ENCODE results near the gene LGI1.

The LGI1 gene

DNA sequence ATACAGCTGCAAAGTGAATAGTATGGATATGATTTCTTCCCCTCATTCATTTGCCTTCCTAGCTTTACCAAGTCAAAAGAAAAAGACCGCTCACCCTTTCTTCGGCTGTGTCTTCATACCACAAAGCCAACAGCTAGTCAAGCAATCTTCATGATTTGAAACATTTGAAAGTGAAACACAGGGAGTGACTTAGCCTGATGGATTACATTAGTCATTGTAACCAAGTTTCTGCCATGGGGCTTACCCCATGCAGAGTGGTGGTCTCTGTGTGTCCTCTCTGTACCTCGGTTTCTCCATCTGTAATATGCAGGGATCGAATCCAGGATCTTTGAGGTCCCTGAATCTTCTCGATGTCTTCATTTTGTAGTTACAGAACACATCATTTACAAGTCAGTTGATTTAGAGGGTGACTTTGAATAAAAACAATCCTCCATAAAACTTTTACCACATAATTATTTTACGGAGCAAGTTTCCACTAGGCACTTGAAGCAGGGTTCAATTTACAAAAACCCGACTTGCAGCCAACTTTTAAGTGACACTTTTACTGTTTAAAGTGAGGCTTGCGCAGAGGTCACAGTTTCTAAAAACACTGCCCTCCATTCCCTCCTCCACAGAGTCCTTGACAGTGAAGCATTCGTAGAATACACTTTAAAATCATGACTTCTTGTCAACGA lies 2.2 kb upstream of the LGI1 start:
- DNase-seq, result no peak

DNA sequence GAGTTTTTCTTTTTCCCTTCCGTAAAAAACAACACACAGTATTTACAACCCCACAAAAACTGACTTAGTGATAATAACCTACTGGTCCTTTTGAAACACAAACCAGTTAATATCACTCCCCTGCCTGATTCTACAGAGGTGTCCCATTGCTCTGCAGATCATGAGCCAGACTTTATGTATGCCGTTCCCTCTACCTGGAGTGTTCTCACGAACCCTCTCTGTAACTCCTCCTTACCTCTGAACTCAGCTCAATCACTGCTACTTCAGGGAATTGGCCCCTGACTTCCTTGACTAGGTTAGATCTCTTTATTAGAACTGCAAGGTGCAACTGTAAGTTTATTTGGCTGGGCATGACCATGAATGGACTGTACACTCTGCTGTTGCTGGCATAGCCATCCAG lies 1.6 kb upstream of the LGI1 start:
- DNase-seq, result no peak

DNA sequence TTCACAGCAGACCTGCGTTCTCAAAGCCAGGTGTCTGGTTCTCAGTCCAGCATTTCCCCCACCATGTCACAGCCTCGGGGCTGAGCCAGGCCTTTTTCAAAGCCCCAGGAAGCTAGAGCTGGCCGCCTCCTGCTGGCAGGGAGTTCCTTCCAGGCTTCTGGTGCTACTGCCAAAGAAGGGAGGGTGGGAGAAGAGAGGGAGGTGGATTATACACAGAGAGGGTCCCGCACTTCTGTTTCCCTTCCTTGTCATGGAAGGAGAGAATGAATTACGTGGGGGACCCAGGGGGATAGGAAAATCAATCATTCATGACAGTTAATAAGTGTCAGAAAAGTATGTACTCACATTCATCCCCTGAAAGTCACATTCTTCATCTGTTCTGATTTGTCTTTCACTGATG lies 600 bp upstream of the LGI1 start:
- no peak for DNase-seq

DNA sequence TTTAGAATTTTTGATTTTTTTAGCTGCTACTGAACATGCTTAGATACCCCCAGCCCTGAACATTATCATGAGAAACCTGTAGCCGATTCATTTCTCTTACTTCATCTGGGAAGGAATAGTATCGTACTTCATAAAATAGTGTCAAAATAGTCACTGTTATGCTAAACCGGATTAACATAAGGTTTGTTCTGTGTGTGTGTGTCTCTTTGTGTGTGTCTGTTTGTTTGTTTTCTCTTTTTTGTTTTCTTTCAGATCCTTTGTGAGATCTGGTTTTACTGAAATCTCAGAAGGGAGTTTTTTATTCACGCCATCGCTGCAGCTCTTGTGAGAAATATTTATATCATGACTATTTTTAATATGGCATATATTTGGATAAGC lies 761 bp downstream of the LGI1 start:
- DNase-seq, result no peak

DNA sequence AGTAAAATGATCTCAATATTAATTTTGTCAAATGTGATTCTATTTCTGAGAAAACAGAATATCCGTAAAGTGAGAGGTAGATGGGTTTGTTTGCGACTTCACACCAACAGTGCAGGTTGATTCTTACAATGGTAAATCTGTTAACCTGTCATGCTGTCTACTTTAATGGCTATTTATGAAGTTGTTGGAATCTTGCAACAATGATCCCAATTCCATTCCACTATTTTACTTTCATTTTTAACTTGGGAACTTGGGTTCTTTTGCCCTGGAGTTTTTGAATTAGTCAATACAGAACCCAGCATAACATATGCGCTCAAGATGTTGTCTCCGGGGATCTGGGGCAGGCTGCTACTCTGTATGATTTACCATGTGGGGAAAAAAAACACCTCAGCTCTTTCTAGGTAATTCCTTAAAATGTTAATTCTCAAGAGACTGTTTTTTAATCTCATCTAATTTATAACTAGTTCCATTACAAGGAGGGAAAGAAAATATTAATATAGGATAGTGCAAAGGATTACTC lies 1.2 kb downstream of the LGI1 start:
- no peak for DNase-seq

DNA sequence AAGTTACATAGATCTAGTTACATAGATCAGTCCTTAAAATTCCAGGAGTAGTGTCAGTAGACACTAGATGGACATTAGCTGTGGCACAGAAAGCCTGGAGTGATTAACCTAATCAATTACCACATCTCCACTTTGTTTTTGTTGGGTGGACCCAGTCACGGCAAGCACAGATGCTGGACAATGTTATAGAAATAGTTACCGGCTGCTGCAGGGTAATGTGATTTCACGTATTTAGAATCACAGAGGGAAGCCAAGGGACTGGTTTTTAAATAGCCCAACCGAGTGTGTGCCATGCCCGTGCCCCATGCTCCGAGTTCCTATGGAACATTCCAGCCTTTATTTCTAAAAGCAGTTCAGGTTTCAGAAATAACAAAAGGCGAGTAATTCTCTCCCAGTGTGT lies 2.8 kb downstream of the LGI1 start:
- DNase-seq, result no peak

DNA sequence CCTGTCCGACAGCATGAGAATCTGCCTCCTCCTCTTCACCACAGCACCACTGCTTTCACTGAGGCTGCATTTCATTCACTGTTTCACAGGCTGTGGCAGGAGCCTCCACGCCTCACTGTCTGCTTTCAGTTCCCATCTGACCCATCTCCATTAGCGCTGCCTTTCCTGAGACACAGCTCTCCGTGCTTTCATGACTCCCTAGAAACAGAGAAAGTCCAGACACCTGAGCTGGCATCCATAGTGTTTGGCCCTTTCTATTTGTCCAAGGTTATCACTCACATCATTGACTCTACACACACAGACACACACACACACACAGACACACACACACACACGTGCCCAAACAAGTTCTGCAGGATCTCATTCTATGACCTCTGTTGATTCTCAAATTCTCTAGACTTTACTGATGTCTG lies 5.2 kb downstream of the LGI1 start:
- DNase-seq, result no peak

DNA sequence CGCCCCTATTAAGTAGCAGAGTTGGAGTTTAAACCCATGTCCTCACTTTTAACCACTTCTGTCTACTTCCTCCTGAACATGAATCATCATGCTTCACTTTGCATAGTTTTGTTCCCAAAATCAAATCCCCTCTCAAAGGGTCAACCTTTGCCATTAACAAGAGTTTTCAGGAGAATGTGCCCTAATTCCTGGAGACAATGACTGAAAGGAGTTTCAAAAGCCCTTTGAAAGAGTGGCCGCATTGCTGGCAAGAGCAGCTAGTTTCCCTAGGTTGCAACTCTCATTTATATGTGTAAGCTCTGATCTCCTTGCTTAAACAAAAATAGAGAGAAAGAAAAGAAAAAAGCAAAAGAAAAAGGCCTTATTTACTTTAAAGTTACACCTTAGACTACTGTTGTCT lies 9.2 kb downstream of the LGI1 start:
- DNase-seq, result no peak

DNA sequence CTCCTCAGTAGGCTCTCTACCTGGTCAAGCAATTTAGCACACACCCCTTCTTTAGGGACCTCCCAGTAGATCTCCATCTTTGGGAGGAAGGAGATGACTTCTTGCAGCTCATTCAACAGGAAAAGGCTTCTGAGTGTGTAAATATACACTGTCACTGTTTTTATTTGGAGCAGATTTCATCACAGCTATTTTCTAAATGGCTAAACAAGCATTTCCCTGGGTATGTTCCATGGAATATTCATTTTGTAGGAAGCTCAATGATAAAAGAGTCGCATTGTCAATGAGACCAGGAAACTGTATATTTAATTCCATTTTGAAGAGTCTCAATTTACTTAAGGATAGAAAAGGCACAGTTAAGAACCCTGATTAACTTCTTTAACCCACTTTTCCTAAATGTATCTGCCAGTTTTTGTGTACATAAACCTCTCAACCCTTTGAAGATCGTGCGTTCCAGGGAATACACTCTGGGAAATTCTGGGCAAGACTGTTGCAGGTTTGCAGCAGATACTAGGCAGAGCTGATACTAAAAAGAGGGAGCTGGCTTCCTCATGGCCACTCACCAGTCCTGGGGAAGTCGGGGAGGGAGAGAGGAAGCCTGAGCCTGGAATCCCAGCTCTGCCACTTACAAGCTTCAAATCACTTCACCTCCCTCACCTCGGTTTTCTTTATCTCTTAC lies 10.1 kb downstream of the LGI1 start:
- DNase-seq, result no peak

DNA sequence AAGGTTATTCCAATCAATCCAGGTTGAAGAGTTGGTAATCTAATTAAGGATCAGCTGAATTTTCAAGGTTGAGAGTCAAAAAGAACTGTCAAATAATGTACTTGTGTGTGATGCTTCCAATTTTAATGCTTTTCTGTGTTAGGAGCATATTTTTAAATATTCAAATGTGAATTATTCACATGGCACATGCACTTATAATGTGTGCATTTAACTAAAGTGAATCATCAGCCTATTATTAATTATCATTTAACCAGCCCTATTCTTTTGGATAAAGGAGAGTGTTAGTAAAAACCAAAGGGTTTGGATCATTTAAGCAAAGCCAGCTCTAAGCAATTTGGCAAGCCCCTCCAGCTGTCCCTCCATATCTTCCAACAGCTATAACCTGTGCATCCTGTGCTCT lies 11.2 kb downstream of the LGI1 start:
- no peak for DNase-seq

DNA sequence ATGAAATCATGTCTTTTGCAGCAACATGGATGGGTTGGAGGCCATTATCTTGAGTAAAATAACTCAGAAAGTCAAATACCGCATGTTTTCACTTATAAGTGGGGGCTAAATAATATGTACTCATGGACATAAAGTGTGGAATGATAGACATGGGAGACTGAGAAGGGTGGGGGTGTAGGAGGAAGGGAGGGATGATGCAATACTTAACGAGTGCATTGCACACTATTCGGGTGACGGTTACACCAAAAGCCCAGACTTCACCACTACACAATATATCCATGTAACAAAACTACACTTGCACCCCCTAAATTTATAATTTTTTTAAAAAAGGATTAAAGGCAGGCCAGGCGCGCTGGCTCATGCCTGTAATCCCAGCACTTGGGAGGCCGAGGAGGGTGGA lies 13.6 kb downstream of the LGI1 start:
- DNase-seq, result no peak

DNA sequence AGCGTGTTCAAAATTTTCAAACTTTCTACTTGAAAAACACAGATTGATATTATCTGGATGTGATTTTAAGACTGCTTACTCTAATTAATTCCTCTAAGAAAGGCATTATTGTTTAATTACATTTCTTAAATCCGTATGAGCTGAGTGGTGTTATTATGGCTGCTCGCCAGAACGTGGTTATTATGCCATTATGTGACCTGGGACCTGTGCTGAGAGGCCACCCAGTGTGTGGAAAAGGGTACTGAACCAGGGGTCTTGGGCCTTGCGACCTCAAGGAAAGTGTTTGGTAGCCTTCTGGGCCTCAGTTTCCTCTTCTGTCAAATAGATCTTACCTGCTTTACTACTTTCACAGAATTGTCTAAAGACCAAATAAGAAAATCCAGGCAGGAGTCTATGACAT lies 15.4 kb downstream of the LGI1 start:
- no peak for DNase-seq

DNA sequence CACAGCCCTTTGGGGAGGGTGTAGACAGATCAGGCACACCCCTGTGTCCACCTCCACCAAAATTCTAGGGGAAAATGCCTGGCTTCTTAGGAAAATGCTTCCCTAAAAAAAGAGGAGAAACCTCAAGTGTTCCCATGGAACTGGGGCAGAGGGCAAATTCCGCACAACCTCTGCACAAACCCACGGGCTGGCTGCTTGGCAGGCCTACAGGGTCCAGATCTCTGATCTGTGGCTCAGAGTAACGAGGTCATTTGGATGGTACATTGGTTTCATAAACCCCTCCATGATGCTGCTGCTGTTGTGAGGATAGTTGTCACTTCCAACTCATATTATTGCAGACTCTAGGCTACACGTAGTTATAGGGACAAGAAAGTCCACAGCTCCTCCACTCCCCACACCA lies 16.0 kb downstream of the LGI1 start:
- no peak for DNase-seq

DNA sequence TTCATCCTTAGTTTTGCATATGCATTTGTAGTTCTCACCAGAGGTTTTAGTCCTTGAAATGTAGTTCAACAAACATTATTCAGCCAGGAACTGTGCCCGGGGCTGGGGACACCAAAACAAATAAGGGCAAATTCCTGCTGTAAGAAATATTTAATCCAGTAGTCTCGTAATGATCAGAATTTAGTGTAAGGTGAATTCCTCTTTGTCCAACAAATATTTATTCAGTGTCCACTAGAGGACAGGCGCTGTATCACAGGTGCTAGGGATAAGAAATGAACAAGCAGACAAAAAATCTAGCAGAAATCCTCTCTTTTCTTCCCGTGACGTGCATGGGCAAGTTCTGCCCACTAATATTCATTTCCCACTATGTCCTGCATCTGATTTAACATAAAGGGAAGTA lies 17.6 kb downstream of the LGI1 start:
- DNase-seq, result no peak

DNA sequence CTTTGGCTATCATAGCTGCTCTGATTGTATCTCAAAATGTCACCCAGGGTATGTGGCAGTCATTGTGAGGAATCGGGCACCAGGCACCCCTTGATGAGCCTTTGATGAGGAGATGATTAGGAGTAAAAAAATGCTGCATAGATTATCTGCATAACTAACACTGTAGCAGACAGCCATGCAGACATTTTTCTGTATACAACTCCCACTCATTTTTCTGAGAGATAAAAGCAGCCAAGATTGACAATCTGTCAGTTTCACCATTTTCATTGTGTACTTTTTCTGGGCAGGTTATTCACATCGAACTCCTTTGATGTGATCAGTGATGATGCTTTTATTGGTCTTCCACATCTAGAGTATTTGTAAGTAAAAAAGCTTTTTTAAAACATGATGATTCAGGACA lies 19.4 kb downstream of the LGI1 start:
- no peak for DNase-seq

DNA sequence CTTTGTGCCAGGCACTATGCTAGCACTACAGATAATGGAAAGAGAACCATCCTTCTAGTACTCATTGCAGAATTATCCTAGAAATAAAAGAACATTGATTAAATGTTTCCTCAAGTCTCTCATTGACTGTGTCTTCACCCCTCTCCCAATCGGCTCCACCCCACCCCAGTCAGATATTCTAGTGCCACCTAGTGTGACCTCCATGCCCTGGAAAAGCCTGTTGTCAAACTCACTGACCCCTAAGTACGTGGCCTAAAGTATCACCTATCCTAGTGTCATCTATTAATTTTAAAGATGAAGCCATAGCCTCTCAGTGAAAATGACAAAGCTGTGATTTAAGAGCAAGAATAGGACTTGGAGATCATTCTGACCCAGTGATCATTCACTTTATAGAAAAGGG lies 26.3 kb downstream of the LGI1 start:
- no peak for DNase-seq

DNA sequence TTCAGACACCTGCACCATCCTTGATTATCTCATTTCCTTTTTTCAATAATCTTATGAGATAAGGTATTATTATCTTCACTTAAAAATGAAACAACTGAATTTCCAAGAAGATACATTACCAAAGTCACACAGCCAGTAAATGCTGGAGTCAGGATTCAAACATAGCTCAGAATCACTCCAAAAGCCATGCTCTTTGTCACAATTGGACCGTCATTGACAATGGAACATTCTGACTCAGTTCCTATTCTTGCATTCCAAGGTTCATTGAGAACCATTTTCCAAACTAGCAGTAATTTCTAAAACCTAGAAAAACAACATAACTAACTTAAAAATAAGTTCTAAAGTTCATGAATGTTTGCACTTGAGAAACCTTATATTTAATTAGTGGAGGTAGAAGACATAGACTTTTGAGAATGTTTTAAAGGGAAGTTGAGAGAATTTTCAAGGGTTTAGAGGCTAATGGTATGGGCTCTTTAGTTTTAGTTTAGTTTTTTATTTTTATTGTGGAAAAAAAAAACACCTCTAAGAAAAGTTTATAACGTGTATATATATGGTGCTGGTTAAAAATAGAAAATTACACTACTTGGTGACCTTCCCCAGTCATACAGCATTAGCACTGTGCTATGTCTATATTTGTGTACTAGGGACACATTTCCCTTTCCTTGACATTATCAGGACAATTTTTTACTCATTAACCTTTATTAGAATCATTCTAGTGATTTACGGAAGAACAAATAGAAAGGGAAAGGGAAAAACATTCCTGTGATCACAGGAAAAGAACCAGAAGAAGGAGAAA lies 30.9 kb downstream of the LGI1 start:
- no peak for DNase-seq

DNA sequence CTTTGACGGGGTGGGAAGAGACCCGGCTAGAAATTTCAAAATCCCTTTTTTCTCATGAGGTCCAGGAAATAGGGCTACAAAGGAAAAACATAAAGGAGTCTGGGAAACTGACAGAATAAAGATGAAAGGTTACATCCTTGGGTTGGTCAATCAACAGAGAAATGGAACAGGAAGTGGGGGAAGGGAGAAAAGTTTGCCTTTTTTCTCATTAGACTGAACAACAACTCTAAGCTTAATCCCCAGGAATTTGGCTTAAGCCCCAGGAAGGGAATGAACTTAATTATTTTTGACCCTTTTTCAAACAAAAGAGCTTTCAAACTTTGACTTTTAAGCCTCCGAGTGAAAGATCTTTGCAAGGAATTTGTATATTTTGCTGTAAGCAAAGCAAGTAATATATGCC lies 32.7 kb downstream of the LGI1 start:
- DNase-seq, result no peak

DNA sequence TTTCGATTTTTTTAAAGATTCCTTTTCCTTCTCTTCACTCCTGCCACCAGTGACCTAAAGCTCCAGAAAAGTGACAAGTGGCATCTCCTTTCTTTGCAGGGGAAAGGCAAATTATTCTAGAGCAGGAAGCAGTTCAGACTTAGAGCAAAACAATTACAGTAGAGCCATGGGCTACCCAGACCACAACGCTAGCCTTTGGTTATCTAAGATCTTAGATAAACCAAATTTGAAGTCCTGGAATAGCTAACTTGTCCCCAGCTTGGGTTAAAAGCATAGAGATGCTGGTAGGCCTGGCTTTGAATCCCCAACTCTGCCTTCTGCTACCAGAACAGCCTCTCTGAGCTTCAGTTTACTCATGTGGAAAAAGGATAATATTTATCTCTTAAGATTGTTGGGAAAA lies 38.4 kb downstream of the LGI1 start:
- no peak for DNase-seq

DNA sequence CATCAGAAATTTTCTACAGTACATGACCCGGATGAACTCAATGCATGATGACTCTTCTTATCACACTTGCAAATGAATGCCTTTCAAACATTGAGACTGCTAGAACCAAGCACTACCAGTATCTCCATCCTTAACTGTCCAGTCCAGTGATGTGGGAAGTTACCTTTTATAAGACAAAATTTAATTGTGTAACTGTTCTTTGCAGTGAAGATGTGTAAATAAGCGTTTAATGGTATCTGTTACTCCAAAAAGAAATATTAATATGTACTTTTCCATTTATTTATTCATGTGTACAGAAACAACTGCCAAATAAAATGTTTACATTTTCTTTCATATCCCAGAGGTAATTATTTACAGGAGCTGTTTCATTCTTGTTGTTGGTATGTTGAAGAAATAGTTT lies 40.1 kb downstream of the LGI1 start:
- DNase-seq, result no peak

DNA sequence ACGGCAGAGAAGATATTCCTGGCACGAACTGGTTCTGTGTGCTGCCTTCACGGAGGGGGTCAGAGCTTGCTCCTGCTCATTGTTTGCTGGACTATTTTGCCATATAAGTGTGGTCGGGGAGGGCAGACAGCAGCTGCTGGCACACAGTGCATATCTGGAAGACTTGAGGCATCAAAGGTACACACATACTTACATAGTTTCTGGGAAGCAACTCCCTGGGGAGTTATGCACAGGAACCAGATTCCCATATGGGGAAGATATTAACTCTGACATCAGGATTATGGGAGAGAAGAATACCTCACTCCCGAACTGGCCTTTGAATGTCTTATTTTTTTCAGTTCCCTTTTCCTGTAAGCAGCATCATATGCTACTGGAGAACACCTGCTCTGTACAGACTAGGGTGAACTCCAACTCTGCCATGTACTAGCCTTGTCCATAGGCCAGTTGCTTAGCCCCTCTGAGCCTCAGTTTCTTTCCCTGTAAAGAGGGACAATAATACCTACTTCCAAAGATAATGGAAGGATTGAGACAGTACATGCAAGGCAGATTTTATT lies 41.5 kb downstream of the LGI1 start:
- DNase-seq, result no peak

DNA sequence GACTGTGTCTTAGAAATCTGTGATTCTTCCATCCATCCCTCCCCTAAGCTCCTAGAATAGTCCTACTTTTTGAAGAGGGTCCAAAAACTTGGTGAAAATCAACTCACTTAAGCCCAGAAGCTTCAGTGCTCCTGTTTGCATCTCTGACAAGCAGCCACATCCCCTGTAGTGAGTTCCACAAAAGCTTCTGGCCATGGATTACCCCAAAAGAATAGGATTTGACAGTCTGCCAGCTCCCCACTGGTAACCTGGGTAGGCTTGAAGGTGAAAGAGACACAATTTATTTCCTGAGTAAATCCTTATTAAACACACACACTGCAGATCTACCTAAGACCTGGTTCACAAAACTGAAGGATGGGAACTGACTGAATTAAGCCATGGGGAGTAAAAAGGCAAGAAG lies 46.5 kb downstream of the LGI1 start:
- no peak for DNase-seq

DNA sequence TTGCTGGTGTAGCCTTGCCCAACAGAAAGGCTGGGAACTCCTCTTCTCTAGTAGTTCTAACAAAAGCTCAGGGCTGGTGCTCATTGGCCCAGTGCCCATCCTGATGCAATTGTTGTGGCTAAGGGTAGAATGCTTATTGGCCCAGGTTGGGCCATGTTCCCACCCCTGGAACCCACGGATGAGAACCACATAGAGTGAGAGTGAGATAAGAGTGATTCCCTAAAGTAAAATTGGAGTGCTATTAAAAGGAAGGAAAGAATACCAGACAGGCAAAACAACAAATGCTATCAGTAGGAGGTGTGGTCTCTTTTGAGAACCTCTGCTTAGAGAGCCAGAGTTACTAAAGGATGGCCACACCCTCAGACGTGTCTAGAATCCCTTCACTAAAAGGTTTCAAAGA lies 49.2 kb downstream of the LGI1 start:
- no peak for DNase-seq

DNA sequence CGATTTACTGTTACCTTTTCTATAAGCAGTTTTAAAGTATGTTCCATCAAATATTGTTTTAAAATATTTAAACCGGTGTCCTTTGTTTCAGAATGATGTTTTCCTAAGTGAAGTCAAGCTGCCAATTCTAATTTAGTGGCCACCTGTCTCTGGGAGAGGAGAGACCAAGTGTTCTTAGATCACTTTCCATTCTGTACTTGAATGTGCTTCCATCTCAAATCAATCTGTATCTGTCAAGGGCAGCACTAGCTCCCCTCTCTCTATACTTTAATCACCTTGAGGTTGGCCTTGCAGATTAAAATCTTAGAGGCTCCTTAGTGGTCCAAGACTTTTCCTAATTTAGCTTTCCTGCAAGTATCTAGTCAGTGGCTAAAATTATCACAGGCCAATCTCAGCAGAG lies 49.6 kb downstream of the LGI1 start:
- DNase-seq, result no peak

Data from activated naive CD4-positive, alpha-beta T cell (primary cell).